ELF-1 (cell line): Measurements from ENCODE around the gene SEMA4C.

Experiments
- DNase-seq: peaks from one replicate; pipeline ENCODE4 v3.0.0-alpha.2; 2016; ENCODE audit warnings: low read depth, low spot score

SEMA4C gene, protein sequence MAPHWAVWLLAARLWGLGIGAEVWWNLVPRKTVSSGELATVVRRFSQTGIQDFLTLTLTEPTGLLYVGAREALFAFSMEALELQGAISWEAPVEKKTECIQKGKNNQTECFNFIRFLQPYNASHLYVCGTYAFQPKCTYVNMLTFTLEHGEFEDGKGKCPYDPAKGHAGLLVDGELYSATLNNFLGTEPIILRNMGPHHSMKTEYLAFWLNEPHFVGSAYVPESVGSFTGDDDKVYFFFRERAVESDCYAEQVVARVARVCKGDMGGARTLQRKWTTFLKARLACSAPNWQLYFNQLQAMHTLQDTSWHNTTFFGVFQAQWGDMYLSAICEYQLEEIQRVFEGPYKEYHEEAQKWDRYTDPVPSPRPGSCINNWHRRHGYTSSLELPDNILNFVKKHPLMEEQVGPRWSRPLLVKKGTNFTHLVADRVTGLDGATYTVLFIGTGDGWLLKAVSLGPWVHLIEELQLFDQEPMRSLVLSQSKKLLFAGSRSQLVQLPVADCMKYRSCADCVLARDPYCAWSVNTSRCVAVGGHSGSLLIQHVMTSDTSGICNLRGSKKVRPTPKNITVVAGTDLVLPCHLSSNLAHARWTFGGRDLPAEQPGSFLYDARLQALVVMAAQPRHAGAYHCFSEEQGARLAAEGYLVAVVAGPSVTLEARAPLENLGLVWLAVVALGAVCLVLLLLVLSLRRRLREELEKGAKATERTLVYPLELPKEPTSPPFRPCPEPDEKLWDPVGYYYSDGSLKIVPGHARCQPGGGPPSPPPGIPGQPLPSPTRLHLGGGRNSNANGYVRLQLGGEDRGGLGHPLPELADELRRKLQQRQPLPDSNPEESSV

DNA sequence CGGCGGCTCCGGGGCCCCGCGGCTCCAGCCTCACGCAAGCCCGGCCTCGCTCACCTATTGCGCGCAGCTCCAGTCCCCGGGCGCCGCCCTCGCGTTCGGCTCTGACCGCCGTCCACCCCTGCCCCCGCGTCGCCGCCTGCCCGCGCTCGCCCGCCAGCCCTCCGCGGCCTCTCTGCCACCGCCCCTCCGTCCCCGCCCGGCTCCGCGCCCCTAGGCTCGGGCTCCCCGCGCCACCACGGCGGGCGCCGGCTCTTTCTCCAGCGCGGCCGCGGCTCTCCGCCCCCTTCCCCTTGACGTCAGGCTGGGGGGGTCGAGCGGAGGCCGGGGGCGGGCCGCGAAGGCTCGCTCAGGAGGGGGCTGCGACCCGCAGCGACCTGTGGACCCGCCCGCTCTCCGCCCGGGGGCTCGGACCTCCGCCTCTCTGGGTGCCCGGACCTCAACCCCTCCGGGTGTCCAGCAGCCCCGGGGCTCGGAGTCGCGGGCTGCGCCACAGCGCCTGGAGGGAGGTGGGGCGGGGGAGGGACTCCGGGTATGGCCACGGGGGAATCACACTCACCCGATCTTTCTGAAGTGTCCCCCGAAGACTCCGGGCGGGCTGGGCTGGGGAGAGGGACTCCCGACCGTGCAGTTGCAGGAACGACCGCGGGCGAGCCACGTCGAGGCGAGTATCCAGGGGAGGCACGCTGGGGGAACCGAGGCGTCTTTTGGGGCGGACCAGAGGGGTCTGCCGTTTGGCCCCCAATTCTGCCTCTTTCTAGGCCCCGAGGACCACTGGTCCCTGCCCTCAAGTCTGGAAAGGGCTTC is at the start of gene SEMA4C:
TSS of gene SEMA4C (minus strand) at position 259 of the 804 bp plus-strand sequence. CDS start 2,194 bp downstream, outside the sequence.
- peak; percentile 47 for DNase-seq

GRCh38 chr2:96918754-96919550 is 49.1 kb upstream of the SEMA4C start:
- DNase-seq = peak; percentile 44

GRCh38 chr2:96918092-96918753 is 48.3 kb upstream of the SEMA4C start:
- no peak for DNase-seq

GRCh38 chr2:96916646-96917543 is 47.0 kb upstream of the SEMA4C start:
- no peak for DNase-seq

DNA sequence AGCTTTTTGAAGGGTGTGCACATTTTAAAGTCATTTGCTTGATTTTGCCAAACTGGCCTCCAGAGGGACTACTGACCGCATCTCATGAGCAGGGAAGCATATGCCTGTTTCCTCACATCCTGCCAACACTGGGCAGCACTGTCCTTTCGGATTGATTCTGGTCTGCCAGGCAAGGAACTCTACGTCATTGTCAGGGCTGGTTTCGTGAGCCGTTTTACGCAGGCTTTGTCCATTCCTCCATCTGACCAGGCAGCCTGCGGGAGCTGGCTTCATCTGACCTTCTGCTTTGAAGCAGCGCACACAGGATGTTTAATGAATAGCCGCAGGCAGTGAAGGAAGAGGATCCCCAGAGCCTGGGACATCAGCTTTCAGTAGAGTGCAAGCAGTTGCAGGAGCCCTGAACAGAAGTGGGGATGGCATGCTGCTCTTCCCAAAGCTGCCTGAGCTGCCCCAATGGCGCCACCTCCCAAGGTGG is 46.3 kb upstream of the SEMA4C start:
- peak; percentile 67 for DNase-seq

DNA sequence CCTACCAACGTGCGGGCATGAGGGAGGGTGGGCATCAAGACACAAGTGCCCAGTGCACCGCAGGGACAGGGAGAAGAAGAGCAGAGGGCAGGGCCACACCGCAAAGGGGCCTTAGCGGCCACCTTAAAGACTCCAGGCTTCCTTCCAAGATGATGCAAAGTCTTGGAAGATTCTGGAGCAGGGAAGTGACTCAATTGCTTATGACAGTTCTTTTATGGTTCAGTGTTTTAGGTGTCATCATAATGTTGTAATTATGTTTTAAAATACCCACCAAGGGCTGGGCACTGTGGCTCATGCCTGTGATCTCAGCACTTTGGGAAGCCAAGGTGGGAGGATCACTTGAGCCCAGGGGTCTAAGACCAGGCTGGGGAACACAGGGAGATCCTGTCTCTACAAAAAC is 44.5 kb upstream of the SEMA4C start:
- no peak for DNase-seq

- no peak for DNase-seq
Measured at GRCh38 chr2:96913398-96914202, 43.7 kb upstream of the SEMA4C start.

GRCh38 chr2:96913117-96913397 is 43.2 kb upstream of the SEMA4C start:
- no peak for DNase-seq

DNA sequence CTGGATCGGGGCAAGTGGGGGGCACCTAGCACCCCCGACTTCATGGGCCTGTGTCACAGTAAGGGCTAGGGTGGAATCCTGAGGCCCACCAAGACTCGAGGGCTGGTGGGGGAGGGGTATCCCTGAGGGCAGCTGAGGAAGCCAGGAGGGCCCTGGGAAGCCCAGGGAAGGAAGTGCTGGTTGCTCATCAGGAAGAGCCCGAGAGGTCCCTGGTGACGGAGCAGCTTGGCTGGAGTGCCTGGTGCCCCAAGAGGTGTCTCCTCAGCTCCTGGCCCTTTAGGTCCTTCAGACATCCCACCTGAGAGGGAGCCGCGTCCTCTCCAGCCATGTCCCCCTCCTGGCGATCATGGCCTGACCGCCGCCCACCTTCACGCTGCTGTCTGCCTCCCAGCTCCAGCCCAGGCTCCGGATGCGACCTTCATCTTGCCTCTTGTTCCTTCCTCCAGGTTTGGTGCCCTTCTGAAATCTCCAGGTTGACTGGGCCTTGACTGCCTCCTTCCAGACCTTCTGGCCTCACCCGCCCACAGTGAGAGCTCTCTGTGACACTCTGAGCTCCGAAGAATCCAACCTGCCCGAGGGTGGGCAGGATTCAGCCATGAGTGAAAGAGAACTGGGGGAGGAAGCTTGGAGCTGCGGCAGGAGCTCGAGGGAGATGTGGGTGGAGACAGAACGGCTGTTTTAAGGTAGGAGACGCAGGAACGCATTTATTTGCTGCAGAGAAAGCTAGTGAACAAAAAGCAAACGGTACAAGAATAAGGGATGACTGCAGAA is 42.7 kb upstream of the SEMA4C start:
- DNase-seq = no peak

GRCh38 chr2:96909611-96910021 is 39.7 kb upstream of the SEMA4C start:
- no peak for DNase-seq

DNA sequence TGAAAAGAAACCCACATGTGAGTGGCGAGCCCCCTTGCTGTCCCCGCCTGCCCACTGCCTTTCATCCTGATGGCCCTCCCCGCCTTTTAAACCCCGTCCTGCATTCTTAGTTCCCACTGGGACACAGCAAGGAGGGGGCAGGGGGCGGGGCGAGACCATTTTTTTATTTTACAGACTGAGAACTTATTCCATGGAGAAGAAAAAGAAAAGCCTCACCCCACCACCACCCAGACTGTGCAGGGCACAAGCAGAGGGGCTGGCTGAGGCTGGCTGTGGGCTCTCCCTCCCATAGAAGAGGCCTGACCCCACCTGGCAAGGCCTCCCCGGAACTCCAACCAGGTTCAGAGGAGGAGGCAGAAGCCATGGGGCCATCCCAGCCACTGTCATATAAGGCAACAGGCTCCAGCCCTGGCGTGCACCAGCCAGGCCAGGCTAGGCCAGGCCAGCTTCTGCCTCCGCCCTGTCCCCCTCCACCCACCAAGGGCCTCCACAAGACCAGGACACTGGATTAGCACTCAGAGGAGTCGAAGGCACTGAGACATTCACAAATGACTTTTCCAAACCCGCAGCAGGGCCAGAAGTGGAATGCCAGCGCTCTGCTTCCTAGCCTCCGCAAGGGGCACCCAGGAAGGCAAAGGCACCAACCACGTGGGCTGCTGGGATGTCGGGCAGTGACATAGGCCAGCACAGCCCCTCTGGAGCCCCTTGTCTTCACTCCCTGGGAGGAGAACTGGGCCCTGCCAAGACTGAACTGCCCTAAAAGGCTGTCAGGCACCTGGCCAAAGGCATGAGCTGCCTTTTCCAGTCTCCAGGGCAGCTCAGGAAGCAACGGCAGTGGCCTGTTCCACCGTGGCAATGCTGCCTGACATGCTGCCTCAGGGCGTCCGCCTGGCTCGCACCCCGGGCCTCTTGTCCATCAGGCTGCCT is 37.5 kb upstream of the SEMA4C start:
- peak; percentile 89 for DNase-seq

DNA sequence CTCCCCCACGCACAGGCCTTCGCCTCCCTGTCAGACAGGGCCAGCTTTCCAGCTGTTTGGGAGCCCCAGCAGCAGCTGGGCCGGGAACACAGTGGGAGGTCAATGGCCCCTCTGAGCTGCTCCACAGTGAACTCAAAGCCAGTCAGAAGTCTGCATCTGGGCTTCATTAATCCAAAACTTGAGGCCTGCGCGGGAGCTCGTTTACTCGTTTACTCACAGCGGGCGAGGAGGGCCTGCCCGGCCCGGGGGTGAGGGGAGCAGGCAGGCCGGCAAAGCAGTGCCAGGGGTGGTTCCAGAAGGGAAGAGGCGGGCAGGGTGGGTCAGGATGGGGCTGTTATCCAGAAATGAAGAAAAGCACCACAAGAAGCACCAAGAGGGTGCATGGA is 36.8 kb upstream of the SEMA4C start:
- DNase-seq = no peak

DNA sequence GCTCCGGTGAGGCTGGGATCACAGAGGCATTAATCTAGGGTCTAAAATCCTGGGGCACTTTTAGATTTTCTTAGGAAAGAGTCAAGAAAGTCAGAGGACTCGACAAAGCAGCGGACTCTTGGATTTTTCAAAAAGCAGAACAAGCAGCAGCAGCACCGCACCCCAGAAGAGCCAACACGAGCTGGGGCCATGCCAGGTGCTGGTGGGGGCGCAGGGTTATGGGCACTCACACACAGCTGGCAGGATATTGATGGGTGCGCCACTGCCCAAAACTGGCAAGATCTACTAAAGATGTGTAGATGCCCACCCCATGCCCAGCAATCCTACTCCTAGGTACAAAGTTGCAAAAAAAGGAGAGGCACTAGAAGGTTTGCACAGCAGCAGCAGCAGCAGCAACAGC is 33.9 kb upstream of the SEMA4C start:
- no peak for DNase-seq

DNA sequence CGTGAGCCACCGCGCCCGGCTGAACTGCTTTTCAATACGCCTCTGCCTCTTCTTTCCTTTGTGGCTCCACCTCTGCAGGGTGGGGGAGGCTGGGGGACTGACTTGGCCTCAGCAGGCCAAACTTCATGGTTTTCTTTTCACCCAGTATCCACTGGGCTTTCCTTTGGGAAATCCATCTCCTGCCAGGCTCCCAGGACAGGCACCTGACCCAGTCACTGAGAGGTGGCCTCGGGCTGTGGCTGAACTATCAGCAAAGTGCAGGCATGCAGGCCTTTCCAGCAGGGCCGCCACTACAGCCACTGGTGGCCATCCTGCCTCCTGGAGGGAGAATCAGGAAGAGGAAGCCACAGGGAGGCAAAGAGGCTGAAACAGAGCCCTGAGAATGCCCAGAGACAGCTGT is 33.4 kb upstream of the SEMA4C start:
- peak; percentile 80 for DNase-seq

GRCh38 chr2:96900237-96900636 is 30.4 kb upstream of the SEMA4C start:
- DNase-seq = no peak

GRCh38 chr2:96899413-96899741 is 29.5 kb upstream of the SEMA4C start:
- no peak for DNase-seq
